Activated naive CD4-positive, alpha-beta T cell treated with anti-CD3 and anti-CD28 coated beads for 36 hours (primary cell): ENCODE measurements around the gene BHMT. TPM values are rescaled to one million over a fixed set of nuclear protein-coding genes. Genes with fewer than 3 reads are reported as not detected.

ENCODE experiments used
- CTCF ChIA-PET: fragments of 350-600 bp; sonication (Branson Sonifier 250); formaldehyde crosslinking; loops from one replicate; lab custom pipeline; 2021; ENCODE audit warnings: antibody characterized with exemption; lab: Charles Lee
- DNase-seq: peaks from one replicate; pipeline ENCODE4 v3.0.0-alpha.2; 2020
- H3K27ac Mint-ChIP-seq: one replicate; pipeline ENCODE4 v1.8.0; 2021; ENCODE audit warnings: mild to moderate bottlenecking, mixed read lengths
- H3K27me3 Mint-ChIP-seq: one replicate; pipeline ENCODE4 v1.8.0; 2021; ENCODE audit warnings: low read depth, mixed read lengths
- H3K36me3 Mint-ChIP-seq: one replicate; pipeline ENCODE4 v1.8.0; 2021; ENCODE audit warnings: low read depth, mixed read lengths
- H3K4me1 Mint-ChIP-seq: one replicate; pipeline ENCODE4 v1.8.0; 2021; ENCODE audit warnings: low read depth, mixed read lengths
- H3K4me3 Mint-ChIP-seq: one replicate; pipeline ENCODE4 v1.8.0; 2021; ENCODE audit warnings: mild to moderate bottlenecking, moderate library complexity, mixed read lengths
- H3K9me3 Mint-ChIP-seq: one replicate; pipeline ENCODE4 v1.8.0; 2021; ENCODE audit warnings: mixed read lengths
- intact Hi-C: fragments of 100-400 bp; cut with micrococcal nuclease; formaldehyde crosslinking; loops from one replicate; pipeline ENCODE4 v1.15.1; 2023
- total RNA-seq, 2 experiments: library from RNA; stranded (reverse); gene quantifications; one replicate each; pipeline ENCODE4 v1.2.3, GENCODE V29; 2021

BHMT gene
- total RNA-seq, 2 experiments from 2014 or later, result not detected

DNA sequence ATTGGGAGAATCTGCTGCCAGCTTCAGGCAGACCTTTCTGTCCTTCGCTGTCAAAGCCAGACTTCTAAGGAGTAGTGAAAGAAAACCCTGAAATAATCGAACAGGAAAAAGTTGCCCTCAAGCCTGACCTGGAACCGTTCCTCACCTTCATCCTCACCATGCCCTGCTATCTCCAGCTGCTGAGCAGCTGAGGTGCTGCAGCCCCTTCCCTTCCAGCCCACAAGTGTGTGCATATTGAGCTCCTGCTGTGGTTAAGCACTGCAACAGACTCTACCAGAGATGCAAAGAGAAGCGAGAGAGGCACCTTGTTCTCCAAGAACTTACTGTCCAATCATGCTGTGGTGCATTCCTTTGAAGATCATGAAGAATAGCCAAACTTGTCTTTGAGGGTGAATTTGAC lies 23.1 kb upstream of the BHMT start:
- no peak overlapping the region for H3K27ac Mint-ChIP-seq
- intact Hi-C loops, result no loop called here
- no peak overlapping the region for H3K4me3 Mint-ChIP-seq
- H3K9me3 Mint-ChIP-seq, result no peaks in the 10 kb centered on the region
- no peak for DNase-seq
- no peaks in the 10 kb centered on the region for H3K4me1 Mint-ChIP-seq
- H3K36me3 Mint-ChIP-seq, result no peaks in the 10 kb centered on the region
- CTCF ChIA-PET, result no interaction called here
- H3K27me3 Mint-ChIP-seq, result no peaks in the 10 kb centered on the region

DNA sequence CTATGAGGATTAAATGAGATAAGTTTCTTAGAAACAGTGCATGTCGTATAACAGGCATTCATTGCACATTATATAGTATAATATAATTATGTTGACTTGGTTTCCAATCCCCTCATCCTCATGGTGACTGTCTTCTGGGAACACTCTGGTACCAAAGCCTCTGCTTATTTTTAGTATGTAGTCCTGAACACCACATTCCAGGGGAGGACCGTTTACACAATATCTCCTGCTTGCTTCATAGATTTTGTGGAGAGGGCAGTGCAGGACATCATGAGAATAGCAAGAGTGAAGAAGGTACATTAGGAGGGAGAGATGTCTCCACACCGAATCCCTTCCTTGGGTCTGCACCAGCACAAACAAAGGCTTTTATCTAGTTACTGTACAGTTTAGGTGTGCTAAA lies 20.5 kb upstream of the BHMT start:
- intact Hi-C loops, result no loop called here
- no peaks in the 10 kb centered on the region for H3K4me1 Mint-ChIP-seq
- no peak overlapping the region for H3K4me3 Mint-ChIP-seq
- no peaks in the 10 kb centered on the region for H3K9me3 Mint-ChIP-seq
- no peaks in the 10 kb centered on the region for H3K36me3 Mint-ChIP-seq
- H3K27ac Mint-ChIP-seq, result no peak overlapping the region
- DNase-seq, result no peak
- H3K27me3 Mint-ChIP-seq, result peaks cover 5% of the 10 kb centered on the region
- CTCF ChIA-PET, result interaction anchor here (0.6 to 1.2 kb wide), 2 partner anchors 22 to 69 kb away, joined by 3 read pairs; no protein-coding TSS in a partner anchor

DNA sequence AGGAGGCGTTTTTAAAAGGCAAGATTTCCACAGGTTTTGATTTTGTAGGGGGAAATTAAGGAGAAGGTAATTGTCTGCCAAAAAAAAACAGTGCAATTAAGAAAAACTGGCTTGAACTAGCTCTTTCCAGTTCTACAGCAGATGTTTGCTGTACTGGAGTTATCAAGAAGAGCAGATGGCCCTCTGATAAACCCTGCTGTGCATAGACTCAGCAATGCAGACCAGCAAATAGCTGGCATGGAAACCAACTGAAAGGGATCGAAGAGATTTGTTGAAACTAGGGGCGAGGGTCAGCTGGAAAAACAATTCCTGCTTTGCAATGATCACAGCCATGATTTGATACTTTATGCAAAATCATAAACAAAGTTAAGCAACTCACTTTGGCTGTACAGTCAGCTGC lies 17.8 kb upstream of the BHMT start:
- H3K4me1 Mint-ChIP-seq, result no peaks in the 10 kb centered on the region
- intact Hi-C loops, result no loop called here
- no peak for DNase-seq
- no peaks in the 10 kb centered on the region for H3K36me3 Mint-ChIP-seq
- H3K9me3 Mint-ChIP-seq, result no peaks in the 10 kb centered on the region
- CTCF ChIA-PET, result interaction anchor here (1.1 kb wide), 1 partner anchor 73 kb away, joined by 3 read pairs; no protein-coding TSS in a partner anchor
- H3K27me3 Mint-ChIP-seq, result peaks cover 5% of the 10 kb centered on the region
- no peak overlapping the region for H3K27ac Mint-ChIP-seq
- no peak overlapping the region for H3K4me3 Mint-ChIP-seq

DNA sequence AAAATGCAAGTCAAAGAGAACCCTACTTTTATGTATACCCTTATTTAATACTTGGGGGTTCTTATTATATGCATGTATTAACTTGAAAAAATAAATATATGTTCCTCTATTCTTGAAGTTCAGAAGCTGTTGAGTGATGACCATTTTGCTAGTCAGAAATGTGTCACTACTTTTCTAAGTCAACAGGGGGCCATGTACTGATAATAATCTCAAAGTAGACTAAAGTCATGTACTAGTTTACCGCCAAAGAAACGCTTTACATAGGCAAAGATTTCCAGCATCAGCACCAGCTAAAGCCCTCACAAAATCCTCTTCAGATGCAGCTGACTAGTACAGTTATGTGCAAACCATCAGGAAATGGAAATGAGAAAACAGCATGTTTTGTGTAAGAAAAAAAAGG lies 5.7 kb upstream of the BHMT start:
- peaks cover 23% of the 10 kb centered on the region for H3K27me3 Mint-ChIP-seq
- no peak overlapping the region for H3K27ac Mint-ChIP-seq
- intact Hi-C loops, result no loop called here
- CTCF ChIA-PET, result interaction anchor here (2.6 to 5.5 kb wide), 2 partner anchors 27 to 83 kb away, joined by 14 to 73 read pairs; no protein-coding TSS in a partner anchor
- H3K9me3 Mint-ChIP-seq, result no peaks in the 10 kb centered on the region
- H3K4me1 Mint-ChIP-seq, result no peaks in the 10 kb centered on the region
- DNase-seq, result no peak
- no peaks in the 10 kb centered on the region for H3K36me3 Mint-ChIP-seq
- no peak overlapping the region for H3K4me3 Mint-ChIP-seq

DNA sequence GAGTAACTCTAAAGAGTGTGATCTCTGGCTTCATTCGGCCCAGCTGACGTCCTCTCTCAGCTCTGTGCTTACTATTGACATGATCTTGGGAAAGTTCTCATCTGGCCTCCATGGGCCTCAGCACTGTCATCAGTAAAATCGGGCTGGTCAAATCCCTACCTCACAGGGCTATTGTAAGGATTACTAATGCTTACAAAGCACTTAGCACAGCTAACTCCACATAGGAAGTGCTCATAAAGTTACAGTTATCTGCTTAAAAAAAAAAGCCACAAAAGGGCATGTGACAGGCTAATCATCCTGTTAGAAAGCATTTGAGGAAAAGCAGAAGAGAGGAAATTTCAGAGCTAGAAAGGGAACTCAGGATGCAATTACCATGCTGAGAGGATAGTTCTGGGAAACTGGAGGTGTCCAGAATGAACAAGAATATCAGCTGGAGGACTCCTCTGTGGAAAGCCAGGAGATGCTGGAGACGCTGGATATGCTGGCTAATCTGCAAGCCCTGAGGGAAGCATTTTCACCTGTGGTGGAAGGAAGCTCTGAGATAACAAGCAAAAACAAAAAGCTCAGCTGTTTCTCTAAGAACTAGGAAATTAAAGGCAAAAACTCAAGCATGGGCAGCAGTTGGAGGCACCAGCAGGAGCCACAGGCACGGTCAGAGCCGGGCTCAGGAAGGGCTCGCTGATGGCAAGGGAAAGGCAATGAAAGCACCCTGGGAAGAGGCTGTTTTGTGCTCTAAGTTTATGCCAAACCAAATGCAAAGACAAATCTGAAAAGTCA lies 4.4 kb upstream of the BHMT start:
- Mint-ChIP-seq H3K4me3 (no peak overlapping the region), H3K36me3 (no peaks in the 10 kb centered on the region), H3K27ac (no peak overlapping the region), H3K4me1 (peaks cover 4% of the 10 kb centered on the region), H3K9me3 (no peaks in the 10 kb centered on the region), H3K27me3 (peaks cover 37% of the 10 kb centered on the region)
- DNase-seq, result no peak
- CTCF ChIA-PET, result interaction anchor here (0.6 to 5.5 kb wide), 4 partner anchors 25 to 1312 kb away, joined by 3 to 73 read pairs (median 9); no protein-coding TSS in a partner anchor
- intact Hi-C loops, result no loop called here

DNA sequence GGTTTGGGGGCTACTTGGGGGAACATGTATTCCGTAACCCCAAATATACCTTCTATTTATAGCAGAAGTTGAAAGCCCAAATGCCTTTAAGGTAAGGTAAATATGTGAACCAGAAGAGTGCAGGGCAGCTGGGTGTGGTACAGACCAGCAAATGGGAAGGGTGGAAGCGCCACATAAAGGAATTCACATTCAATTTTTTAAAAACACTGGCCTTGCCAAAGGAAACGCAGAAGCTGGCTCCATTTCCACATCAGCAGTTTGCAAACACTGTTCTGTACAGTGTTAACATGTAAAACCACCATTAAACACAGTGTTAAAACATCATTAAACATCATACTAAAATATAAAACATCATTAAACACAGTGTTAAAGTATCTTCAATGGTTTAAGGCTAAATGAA lies 3.5 kb upstream of the BHMT start:
- Mint-ChIP-seq H3K4me3 (no peak overlapping the region), H3K27me3 (peaks cover 45% of the 10 kb centered on the region), H3K4me1 (peaks cover 4% of the 10 kb centered on the region), H3K9me3 (no peaks in the 10 kb centered on the region), H3K27ac (no peak overlapping the region), H3K36me3 (no peaks in the 10 kb centered on the region)
- CTCF ChIA-PET, result interaction anchor here (0.6 to 5.5 kb wide), 2 partner anchors 34 to 85 kb away, joined by 3 to 73 read pairs; no protein-coding TSS in a partner anchor
- no peak for DNase-seq
- intact Hi-C loops, result no loop called here

DNA sequence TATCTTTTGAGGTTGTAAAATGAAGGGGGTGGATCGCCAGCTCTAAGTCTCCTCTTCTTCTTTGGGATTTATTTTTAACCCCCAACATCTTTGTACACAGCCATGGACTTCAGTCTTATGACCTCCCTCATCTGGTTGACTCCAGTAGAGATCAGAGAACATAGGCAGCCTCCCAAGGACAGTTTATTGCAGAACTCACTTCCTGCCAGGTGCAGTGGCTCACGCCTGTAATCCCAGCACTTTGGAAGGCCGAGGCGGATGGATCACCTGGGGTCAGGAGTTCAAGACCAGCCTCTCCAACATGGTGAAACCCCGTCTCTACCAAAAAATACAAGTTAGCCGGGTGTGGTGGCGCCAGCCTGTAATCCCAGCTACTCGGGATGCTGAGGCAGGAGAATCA lies 2.8 kb upstream of the BHMT start:
- CTCF ChIA-PET, result interaction anchor here (0.6 to 5.5 kb wide), 5 partner anchors 10 to 1194 kb away, joined by 3 to 73 read pairs (median 3); no protein-coding TSS in a partner anchor
- no peak overlapping the region for H3K4me3 Mint-ChIP-seq
- H3K9me3 Mint-ChIP-seq, result no peaks in the 10 kb centered on the region
- no peaks in the 10 kb centered on the region for H3K36me3 Mint-ChIP-seq
- peaks cover 4% of the 10 kb centered on the region for H3K4me1 Mint-ChIP-seq
- intact Hi-C loops, result no loop called here
- no peak overlapping the region for H3K27ac Mint-ChIP-seq
- DNase-seq, result no peak
- H3K27me3 Mint-ChIP-seq, result peaks cover 46% of the 10 kb centered on the region

DNA sequence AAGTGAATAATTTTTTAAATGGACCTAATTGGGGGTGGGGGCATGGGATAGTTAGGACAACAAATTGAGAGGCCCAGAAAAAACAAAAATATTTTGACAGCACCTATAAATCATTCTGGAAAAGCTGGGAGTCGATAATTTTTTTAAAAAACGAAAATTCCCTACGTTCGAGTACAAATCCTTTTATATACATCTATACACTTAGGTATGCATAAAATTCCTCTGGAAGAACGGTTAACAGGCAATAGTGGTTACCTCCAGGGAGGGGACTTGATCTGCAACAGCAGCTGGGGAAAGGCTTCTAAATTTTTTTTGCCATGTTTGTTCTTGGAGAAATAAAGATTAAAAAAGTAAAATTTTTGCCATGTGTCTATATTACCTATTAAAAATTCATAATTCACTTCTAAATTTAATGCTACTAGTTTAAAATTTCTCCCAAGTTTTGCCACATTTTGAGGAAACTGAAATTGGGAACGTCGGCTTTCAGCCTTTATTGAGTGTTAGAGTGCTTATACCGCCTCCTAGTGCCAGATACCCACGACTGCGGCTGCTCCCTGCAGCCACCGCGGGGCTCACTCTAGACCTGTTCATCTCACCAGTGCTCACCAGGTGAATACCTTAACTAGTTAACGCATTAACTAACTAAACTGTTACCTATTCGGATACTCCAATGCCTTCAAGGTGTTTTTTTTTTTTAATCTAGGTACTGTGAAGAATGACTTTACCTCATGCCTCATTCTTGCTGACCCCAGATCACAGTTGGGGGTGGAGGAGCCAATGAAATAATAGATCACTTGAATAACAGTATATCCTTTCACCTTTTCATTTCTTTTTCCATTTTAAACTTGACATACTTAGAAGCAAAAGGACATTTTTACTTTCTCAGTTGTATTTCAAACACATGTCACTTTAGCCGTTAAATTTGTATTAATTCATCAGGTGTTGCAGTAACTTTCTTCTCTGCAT lies 1.8 kb upstream of the BHMT start:
- Mint-ChIP-seq H3K4me3 (no peak overlapping the region), H3K36me3 (no peaks in the 10 kb centered on the region), H3K4me1 (peaks cover 4% of the 10 kb centered on the region), H3K9me3 (no peaks in the 10 kb centered on the region), H3K27ac (no peak overlapping the region), H3K27me3 (peaks cover 46% of the 10 kb centered on the region)
- DNase-seq, result peak; percentile 63
- intact Hi-C loops, result loop anchor here (1.0 to 5.0 kb wide), 4 partner anchors 23 to 223 kb away; no protein-coding TSS in a partner anchor
- CTCF ChIA-PET, result interaction anchor here (1.1 to 5.5 kb wide), 2 partner anchors 9 to 86 kb away, joined by 3 to 73 read pairs; no protein-coding TSS in a partner anchor

DNA sequence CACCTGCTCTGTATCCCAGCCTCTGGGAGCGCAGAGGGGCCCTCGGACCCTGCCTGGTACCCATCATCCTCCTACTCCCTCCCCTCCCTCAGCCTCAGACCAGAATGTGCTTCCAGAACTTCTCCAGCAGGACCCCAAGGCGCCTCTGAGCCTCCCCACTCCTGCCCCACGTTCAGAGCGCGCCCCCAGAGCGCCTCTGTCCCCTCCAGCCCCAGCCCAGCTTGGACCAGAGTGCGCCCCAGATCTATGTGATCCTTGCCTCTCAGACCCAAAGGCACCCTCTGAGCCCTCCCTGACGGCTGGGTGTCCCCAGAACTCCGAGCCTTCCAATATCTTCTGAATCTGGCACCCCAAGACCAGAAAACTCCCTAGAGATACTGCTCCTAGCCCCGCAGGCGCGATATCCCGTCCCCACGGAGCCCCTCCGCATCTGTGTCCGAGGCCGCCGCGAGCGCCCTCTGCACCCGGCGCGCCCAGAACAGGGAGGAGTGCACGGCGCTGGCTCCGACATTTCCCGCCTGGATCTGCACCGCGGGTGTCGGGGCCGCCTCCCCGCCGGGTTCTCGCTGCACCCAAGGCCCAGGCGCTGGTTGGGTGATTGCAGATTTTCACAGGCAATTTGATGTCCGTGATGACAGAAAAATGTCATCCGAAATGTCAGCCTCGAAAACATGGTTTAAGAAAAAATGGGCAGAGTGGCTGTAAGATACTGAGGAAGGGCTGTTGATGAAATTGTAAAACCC lies 522 bp downstream of the BHMT start:
- H3K36me3 Mint-ChIP-seq, result no peaks in the 10 kb centered on the region
- CTCF ChIA-PET, result interaction anchor here (0.5 kb wide), 1 partner anchor 776 kb away, joined by 4 read pairs; no protein-coding TSS in a partner anchor
- no peak for DNase-seq
- H3K4me1 Mint-ChIP-seq, result peaks cover 4% of the 10 kb centered on the region
- intact Hi-C loops, result loop anchor here (2.0 to 5.0 kb wide), 2 partner anchors 21 to 225 kb away; no protein-coding TSS in a partner anchor
- H3K4me3 Mint-ChIP-seq, result no peak overlapping the region
- no peak overlapping the region for H3K27ac Mint-ChIP-seq
- H3K27me3 Mint-ChIP-seq, result peaks cover 41% of the 10 kb centered on the region
- no peaks in the 10 kb centered on the region for H3K9me3 Mint-ChIP-seq

DNA sequence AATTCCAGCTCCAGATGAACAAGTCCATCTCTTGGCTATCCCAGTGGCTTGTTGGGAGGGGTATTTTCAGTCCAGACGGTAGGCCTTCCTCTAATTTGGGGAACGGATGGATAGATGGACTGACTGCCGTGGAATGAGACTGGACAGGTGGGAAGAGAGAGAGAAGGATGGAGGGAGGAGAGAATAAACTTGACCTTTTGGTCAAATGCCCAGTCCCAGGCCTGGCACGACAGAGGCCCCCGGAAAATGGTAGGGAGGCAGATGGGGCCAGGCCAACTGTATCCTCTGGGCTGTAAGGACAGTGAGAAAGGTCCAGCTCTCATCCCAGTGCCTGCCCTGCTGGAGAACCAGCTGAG lies 1.1 kb downstream of the BHMT start:
- Mint-ChIP-seq H3K4me1 (peaks cover 4% of the 10 kb centered on the region), H3K36me3 (no peaks in the 10 kb centered on the region), H3K27me3 (peaks cover 38% of the 10 kb centered on the region), H3K27ac (no peak overlapping the region), H3K4me3 (no peak overlapping the region), H3K9me3 (no peaks in the 10 kb centered on the region)
- intact Hi-C loops, result loop anchor here (5.0 kb wide), 1 partner anchor 225 kb away; no protein-coding TSS in a partner anchor
- no peak for DNase-seq
- CTCF ChIA-PET, result interaction anchor here (0.5 to 1.4 kb wide), 3 partner anchors 20 to 777 kb away, joined by 3 to 5 read pairs (median 4); no protein-coding TSS in a partner anchor

DNA sequence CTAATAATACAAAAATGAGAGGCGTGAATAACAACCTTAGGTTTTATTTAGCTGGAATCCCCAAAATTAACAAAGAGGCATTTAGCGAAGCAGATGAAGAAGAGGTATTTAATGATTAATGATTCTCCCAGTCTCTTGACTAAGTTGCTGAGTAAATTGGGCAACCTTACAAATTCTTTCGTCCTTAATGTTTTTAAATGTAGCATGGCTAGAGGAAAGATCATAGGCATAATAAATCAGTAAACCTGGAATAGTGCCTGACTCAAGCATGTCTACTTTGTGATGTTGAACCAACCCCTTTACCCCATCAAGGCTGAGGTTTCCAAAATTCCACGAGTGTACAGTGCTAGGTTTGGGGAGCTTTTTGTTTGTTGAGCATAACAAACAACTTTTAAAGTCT lies 7.9 kb downstream of the BHMT start:
- intact Hi-C loops, result no loop called here
- no peak for DNase-seq
- no peak overlapping the region for H3K27ac Mint-ChIP-seq
- no peaks in the 10 kb centered on the region for H3K36me3 Mint-ChIP-seq
- CTCF ChIA-PET, result interaction anchor here (1.0 to 3.3 kb wide), 3 partner anchors 13 to 94 kb away, joined by 4 to 19 read pairs (median 4); no protein-coding TSS in a partner anchor
- H3K27me3 Mint-ChIP-seq, result peaks cover 9% of the 10 kb centered on the region
- H3K4me3 Mint-ChIP-seq, result no peak overlapping the region
- no peaks in the 10 kb centered on the region for H3K4me1 Mint-ChIP-seq
- no peaks in the 10 kb centered on the region for H3K9me3 Mint-ChIP-seq
